Suprapubic skin (tissue), 4 donors: Measurements from ENCODE around the gene CAMTA1. TPM values are rescaled to one million over a fixed set of nuclear protein-coding genes. Genes with fewer than 3 reads are reported as not detected.

Experiments
- DNase-seq, 2 donors: peaks; one replicate each; pipeline ENCODE4 v3.0.0-alpha.2; 2019; ENCODE audit warnings: low spot score in 2 of 2
- H3K27ac ChIP-seq: fragments of 200-600 bp; sonication (generic); one replicate; pipeline ENCODE4 v1.5.1; 2019
- H3K27me3 ChIP-seq: fragments of 200-600 bp; sonication (generic); one replicate; pipeline ENCODE4 v1.5.1; 2019
- H3K36me3 ChIP-seq: fragments of 200-600 bp; sonication (generic); one replicate; pipeline ENCODE4 v1.5.1; 2019
- H3K4me1 ChIP-seq: fragments of 200-600 bp; sonication (generic); one replicate; pipeline ENCODE4 v1.5.1; 2019
- H3K4me3 ChIP-seq: fragments of 200-600 bp; sonication (generic); one replicate; pipeline ENCODE4 v1.5.1; 2019; ENCODE audit warnings: mild to moderate bottlenecking
- H3K9me3 ChIP-seq: fragments of 200-600 bp; sonication (generic); one replicate; pipeline ENCODE4 v1.5.1; 2019
- CTCF ChIP-seq, 2 donors: fragments of 200-600 bp in 1 of 2; fragments of 450-650 bp in 1 of 2; sonication (generic) in 1 of 2; IDR thresholded peaks; one replicate each; pipeline ENCODE4 v1.5.1; 2016 to 2019; ENCODE audit warnings: antibody characterized with exemption in 2 of 2, mild to moderate bottlenecking in 1 of 2, moderate library complexity in 1 of 2
- EP300 ChIP-seq: sonication (generic); formaldehyde crosslinking; IDR thresholded peaks from one replicate; pipeline ENCODE4 v1.6.1; 2017; ENCODE audit warnings: antibody characterized with exemption
- POLR2A ChIP-seq, 2 donors: fragments of 450-650 bp; IDR thresholded peaks; one replicate each; pipeline ENCODE4 v1.6.1; 2017; ENCODE audit warnings: antibody characterized with exemption in 2 of 2, mild to moderate bottlenecking in 2 of 2, moderate library complexity in 2 of 2
- POLR2AphosphoS5 ChIP-seq, 3 donors: sonication (generic); formaldehyde crosslinking; IDR thresholded peaks; one replicate each; pipeline ENCODE4 v1.6.1; 2017; ENCODE audit warnings: antibody characterized with exemption in 3 of 3
- WGBS: methylation state at CpG from one replicate; pipeline ENCODE4 v1.1.5; 2018; 5-methylcytosine and 5-hydroxymethylcytosine counted together
- total RNA-seq, 4 donors: library from RNA; depleted of rRNA; stranded (reverse); fragments of >200 nt; gene quantifications; one replicate each; pipeline ENCODE4 v1.1.0, GENCODE V29; 2016

The CAMTA1 gene
- total RNA-seq, 4 donors from 2014 or later = 40.4 to 54.1 (median 46.6) TPM

DNA sequence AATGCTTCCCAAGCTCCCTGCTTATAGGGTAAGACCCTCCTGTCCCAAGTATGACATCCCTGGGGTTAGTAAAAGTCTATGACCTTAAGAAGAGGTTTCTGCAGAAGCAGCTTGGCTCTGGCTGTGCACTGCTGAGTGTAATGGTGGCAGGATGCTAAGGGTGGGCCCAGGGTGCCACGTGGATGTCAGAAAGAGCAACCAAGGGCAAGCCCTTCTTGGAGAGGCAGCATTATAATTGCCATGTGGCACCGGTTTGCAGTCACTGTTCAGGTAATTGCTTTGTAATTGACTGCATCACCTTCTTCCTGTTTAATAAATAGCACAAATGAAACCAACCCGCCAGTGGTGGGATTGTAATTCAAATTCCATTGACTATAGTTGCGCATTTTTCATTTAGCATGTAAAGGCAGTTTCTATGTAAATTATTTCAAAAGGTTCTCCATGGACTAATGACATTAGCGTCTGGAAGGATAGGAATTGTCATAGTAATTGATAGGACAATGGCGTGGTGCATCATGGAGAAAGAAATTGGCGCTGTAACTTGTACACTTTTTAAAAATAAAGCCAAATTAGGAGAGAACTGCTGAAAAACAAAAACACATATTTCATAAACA lies 495.2 kb downstream of the CAMTA1 start:
- 79% methylated on average over 7 of the region's 7 CpGs for WGBS
- Histone ChIP-seq H3K36me3 (no peaks in the 10 kb centered on the region), H3K4me3 (no peak overlapping the region), H3K4me1 (no peaks in the 10 kb centered on the region), H3K9me3 (no peaks in the 10 kb centered on the region), H3K27ac (no peak overlapping the region), H3K27me3 (peaks cover 14% of the 10 kb centered on the region)
- TF ChIP-seq EP300 (no peak), POLR2A (IDR thresholded peaks at IDR 0.05) (no peak), POLR2AphosphoS5 (IDR thresholded peaks at IDR 0.05) (no peak), CTCF (IDR thresholded peaks at IDR 0.05) (no peak)
- no peak for DNase-seq

DNA sequence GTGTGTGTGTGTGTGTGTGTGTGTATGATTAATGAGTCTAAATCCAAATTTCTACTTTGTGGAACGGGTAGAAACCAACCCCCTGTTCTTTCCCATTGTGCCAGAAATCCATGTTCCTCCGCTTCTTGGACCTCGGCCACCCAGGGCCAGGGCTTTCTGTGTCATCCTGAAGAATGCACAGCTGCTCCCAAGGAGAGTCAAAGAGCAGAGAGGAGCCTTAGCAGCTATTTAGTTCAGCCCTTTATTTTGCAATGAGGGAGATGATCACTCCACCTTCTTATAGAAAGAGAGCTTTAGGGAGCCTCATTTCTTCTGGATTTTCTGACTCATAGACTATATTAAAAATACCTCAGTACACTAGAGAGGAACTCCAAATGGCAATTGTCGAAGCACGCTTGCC lies 496.6 kb downstream of the CAMTA1 start:
- H3K4me1 ChIP-seq = no peaks in the 10 kb centered on the region
- H3K9me3 ChIP-seq = no peaks in the 10 kb centered on the region
- TF ChIP-seq CTCF (IDR thresholded peaks at IDR 0.05) = no peak
- no peak for TF ChIP-seq POLR2AphosphoS5 (IDR thresholded peaks at IDR 0.05)
- TF ChIP-seq POLR2A (IDR thresholded peaks at IDR 0.05) = no peak
- no peak for TF ChIP-seq EP300
- H3K36me3 ChIP-seq = no peaks in the 10 kb centered on the region
- no peak overlapping the region for H3K4me3 ChIP-seq
- 78% methylated on average over 5 of the region's 5 CpGs for WGBS
- DNase-seq = no peak
- peaks cover 14% of the 10 kb centered on the region for H3K27me3 ChIP-seq
- H3K27ac ChIP-seq = no peak overlapping the region

- Histone ChIP-seq H3K9me3 (no peaks in the 10 kb centered on the region), H3K27ac (no peak overlapping the region), H3K4me3 (no peak overlapping the region), H3K27me3 (peaks cover 6% of the 10 kb centered on the region), H3K36me3 (no peaks in the 10 kb centered on the region), H3K4me1 (no peaks in the 10 kb centered on the region)
- WGBS = 90% methylated on average over 10 of the region's 10 CpGs
- TF ChIP-seq POLR2A (IDR thresholded peaks at IDR 0.05) (no peak), POLR2AphosphoS5 (IDR thresholded peaks at IDR 0.05) (no peak), CTCF (IDR thresholded peaks at IDR 0.05) (no peak), EP300 (no peak)
- no peak for DNase-seq
These were observed 499.7 kb downstream of the CAMTA1 start for GRCh38 chr1:7284839-7285435.

DNA sequence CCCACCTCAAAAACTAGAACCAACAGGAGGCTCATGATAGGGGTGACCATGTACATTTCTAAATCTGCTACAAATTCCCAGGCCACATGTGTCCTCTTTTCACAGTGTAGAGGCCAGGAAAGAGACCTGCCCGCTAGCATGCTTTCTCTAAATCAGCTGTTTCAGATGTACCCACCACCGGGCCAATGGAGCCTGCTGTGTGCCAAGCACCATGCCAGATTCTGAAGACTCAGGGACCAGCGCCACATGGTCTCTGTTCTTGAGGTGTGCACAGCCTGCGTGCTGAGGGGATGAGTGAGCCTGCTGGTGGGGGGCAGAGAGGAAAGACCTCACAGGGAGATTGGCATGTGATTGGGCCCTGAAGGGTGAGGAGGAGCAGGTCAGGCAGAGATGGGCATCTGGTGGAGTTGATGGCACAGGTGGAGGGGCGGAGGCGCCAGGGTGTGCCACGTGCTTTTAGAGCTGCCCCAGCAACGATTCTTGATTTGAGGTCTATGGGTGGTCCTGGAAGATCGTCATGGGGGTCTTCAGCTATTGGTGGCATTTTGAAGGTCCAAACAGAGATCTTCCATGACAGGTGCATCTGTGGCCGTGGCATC lies 500.7 kb downstream of the CAMTA1 start:
- H3K4me3 ChIP-seq = no peak overlapping the region
- H3K4me1 ChIP-seq = no peaks in the 10 kb centered on the region
- no peak overlapping the region for H3K27ac ChIP-seq
- H3K27me3 ChIP-seq = peaks cover 4% of the 10 kb centered on the region
- no peak for DNase-seq
- H3K36me3 ChIP-seq = no peaks in the 10 kb centered on the region
- H3K9me3 ChIP-seq = no peaks in the 10 kb centered on the region
- TF ChIP-seq POLR2A (IDR thresholded peaks at IDR 0.05) = no peak
- 81% methylated on average over 10 of the region's 10 CpGs for WGBS

- Histone ChIP-seq H3K27ac (no peak overlapping the region), H3K27me3 (peaks cover 8% of the 10 kb centered on the region), H3K36me3 (no peaks in the 10 kb centered on the region), H3K4me3 (no peak overlapping the region), H3K4me1 (no peaks in the 10 kb centered on the region), H3K9me3 (no peaks in the 10 kb centered on the region)
- TF ChIP-seq CTCF (IDR thresholded peaks at IDR 0.05) = no peak
- no peak for TF ChIP-seq POLR2A (IDR thresholded peaks at IDR 0.05)
- TF ChIP-seq POLR2AphosphoS5 (IDR thresholded peaks at IDR 0.05) = no peak
- 73% methylated on average over 6 of the region's 6 CpGs for WGBS
- no peak for DNase-seq
These were observed 501.8 kb downstream of the CAMTA1 start for GRCh38 chr1:7287013-7287412.
